Stimulated activated CD4-positive, alpha-beta T cell treated with anti-CD3 and anti-CD28 coated beads, Interleukin-15, amount 100 ng/mL, for 1 hour (primary cell): ENCODE measurements around the gene SULT1C3.

Experiments used
- DNase-seq, 2 donors: peaks; one replicate each; pipeline ENCODE4 v3.0.0-alpha.2; 2020; ENCODE audit warnings: low read depth in 1 of 2, low spot score in 1 of 2

Gene SULT1C3

GRCh38 chr2:108301558-108301957 lies 61.8 kb downstream of the SULT1C3 start:
- no peak for DNase-seq

GRCh38 chr2:108304975-108305374 lies 65.2 kb downstream of the SULT1C3 start:
- no peak for DNase-seq

GRCh38 chr2:108305901-108306300 lies 66.1 kb downstream of the SULT1C3 start:
- DNase-seq, result no peak

- no peak for DNase-seq
Observed at GRCh38 chr2:108309903-108310302, 70.1 kb downstream of the SULT1C3 start.
